Keratinocyte (primary cell): Measurements from ENCODE around the gene PLCL2. TPM values are rescaled to one million over a fixed set of nuclear protein-coding genes. Genes with fewer than 3 reads are reported as not detected.

ENCODE experiments used
- DNase-seq: peaks from one replicate; pipeline ENCODE4 v3.0.0-alpha.2; 2011; ENCODE audit warnings: low read depth, missing footprints, low spot score
- FAIRE-seq: peaks from 2 replicates; lab custom pipeline; 2011; peaks lifted over from hg19 to GRCh38; lab: Jason Lieb, UNC
- H2AFZ ChIP-seq: 2 replicates; pipeline ENCODE4 v1.6.0; 2012; ENCODE audit warnings: low read length, control low read depth, inconsistent platforms; ENCODE audit not compliant: control insufficient read depth
- H3K27ac ChIP-seq: 2 replicates; pipeline ENCODE4 v1.5.1; 2011; ENCODE audit warnings: low read length; ENCODE audit not compliant: control insufficient read depth, insufficient read depth
- H3K27me3 ChIP-seq: 3 replicates; pipeline ENCODE4 v1.6.0; 2011; ENCODE audit warnings: low read length; ENCODE audit not compliant: control insufficient read depth, insufficient read depth; ENCODE audit errors: extremely low read depth
- H3K36me3 ChIP-seq, 2 experiments: 2 replicates in 1 of 2; 3 replicates in 1 of 2; pipeline ENCODE4 v1.5.1; 2011; ENCODE audit warnings: low read length in 2 of 2, mild to moderate bottlenecking in 1 of 2; ENCODE audit not compliant: control insufficient read depth in 2 of 2, insufficient read depth in 2 of 2; ENCODE audit errors: extremely low read depth in 1 of 2
- H3K4me1 ChIP-seq: 3 replicates; pipeline ENCODE4 v1.5.1; 2011; ENCODE audit warnings: low read length; ENCODE audit not compliant: control insufficient read depth, insufficient read depth; ENCODE audit errors: extremely low read depth
- H3K4me2 ChIP-seq: 3 replicates; pipeline ENCODE4 v1.6.0; 2011; ENCODE audit warnings: low read depth, low read length; ENCODE audit not compliant: control insufficient read depth, insufficient read depth; ENCODE audit errors: extremely low read depth
- H3K4me3 ChIP-seq, 3 experiments: fragments of 200-600 bp in 1 of 3; sonication (generic) in 1 of 3; 2 replicates in 2 of 3; 3 replicates in 1 of 3; pipeline ENCODE4 v1.5.1; 2011 to 2016; ENCODE audit warnings: low read length in 3 of 3, mild to moderate bottlenecking in 3 of 3, control low read depth in 2 of 3, inconsistent platforms in 1 of 3, low read depth in 1 of 3, mixed read lengths in 1 of 3, mixed run types in 1 of 3, moderate library complexity in 1 of 3; ENCODE audit not compliant: control insufficient read depth in 2 of 3, insufficient read depth in 2 of 3; ENCODE audit errors: extremely low read depth in 1 of 3
- H3K79me2 ChIP-seq: 2 replicates; pipeline ENCODE4 v1.6.0; 2012; ENCODE audit warnings: low read length; ENCODE audit not compliant: control insufficient read depth, insufficient read depth
- H3K9ac ChIP-seq: 3 replicates; pipeline ENCODE4 v1.6.0; 2011; ENCODE audit warnings: low read length; ENCODE audit not compliant: control insufficient read depth, insufficient read depth; ENCODE audit errors: extremely low read depth
- H3K9me1 ChIP-seq: 3 replicates; pipeline ENCODE4 v1.6.0; 2011; ENCODE audit warnings: low read length; ENCODE audit not compliant: control insufficient read depth, insufficient read depth; ENCODE audit errors: extremely low read depth
- H3K9me3 ChIP-seq: 2 replicates; pipeline ENCODE4 v1.5.1; 2012; ENCODE audit warnings: low read depth, low read length; ENCODE audit not compliant: control insufficient read depth
- H4K20me1 ChIP-seq: 3 replicates; pipeline ENCODE4 v1.6.0; 2011; ENCODE audit warnings: low read length; ENCODE audit not compliant: control insufficient read depth, insufficient read depth; ENCODE audit errors: extremely low read depth
- CTCF ChIP-seq, 3 experiments: IDR thresholded peaks in 1 of 3; conservative IDR thresholded peaks in 1 of 3; optimal IDR thresholded peaks in 1 of 3; 2 replicates in 2 of 3; 3 replicates in 1 of 3; pipeline versions ENCODE3 to v1.5.1; 2011; ENCODE audit warnings: low read length in 3 of 3, mild to moderate bottlenecking in 3 of 3, moderate library complexity in 2 of 3, control low read depth in 1 of 3, inconsistent platforms in 1 of 3; ENCODE audit not compliant: insufficient read depth in 2 of 3; ENCODE audit errors: extremely low read depth in 1 of 3
- EZH2 ChIP-seq: IDR thresholded peaks from one replicate; pipeline ENCODE4 v1.6.1; 2012; ENCODE audit warnings: inconsistent platforms, mild to moderate bottlenecking, low read length, moderate library complexity
- dilution Hi-C: fragments of 300-500 bp; cut with MboI; formaldehyde crosslinking; loops from one replicate; pipeline ENCODE4 v1.7.0; 2020; ENCODE audit warnings: low sequenced_read_pairs; ENCODE audit not compliant: extremely low pct_ligation_motif_present
- polyA plus RNA-seq, 5 experiments: library from polyadenylated mRNA; depleted of rRNA in 3 of 5; stranded (reverse) in 3 of 5; stranded (forward) in 1 of 5; unstranded in 1 of 5; fragments of >200 nt; gene quantifications; 1 replicate in 1 of 5; 2 replicates in 3 of 5; 3 replicates in 1 of 5; pipeline versions ENCODE4 v1.2.1 to v1.2.3, GENCODE V29; 2011 to 2012; ENCODE audit warnings: missing spikeins in 2 of 5, low read depth in 1 of 5, low replicate concordance in 1 of 5

The PLCL2 gene
- polyA plus RNA-seq, 1 donor (not counting 4 experiments of a cell fraction or from before 2014, with no cell fraction given): 0.20 TPM

- Histone ChIP-seq H3K9ac (no peak overlapping the region), H3K9me1 (no peaks in the 10 kb centered on the region), H3K79me2 (no peaks in the 10 kb centered on the region), H2AFZ (no peak overlapping the region), H3K4me3 (no peak overlapping the region), H3K4me1 (no peaks in the 10 kb centered on the region), H3K9me3 (no peaks in the 10 kb centered on the region), H3K36me3 (no peaks in the 10 kb centered on the region), H3K4me2 (no peak overlapping the region), H3K27ac (no peak overlapping the region), H3K27me3 (no peaks in the 10 kb centered on the region), H4K20me1 (no peaks in the 10 kb centered on the region)
- no peak for FAIRE-seq
- no peak for TF ChIP-seq CTCF (optimal IDR thresholded peaks at IDR 0.05 in 1 of 3, IDR thresholded peaks at IDR 0.05 in 1 of 3, conservative IDR thresholded peaks at IDR 0.05 in 1 of 3; ENCODE audit: extremely low read depth in 1 of 3, insufficient read depth in 2 of 3, low read length in 3 of 3)
- TF ChIP-seq EZH2: no peak
- dilution Hi-C loops: no loop called here
- DNase-seq: no peak
These were observed 161.9 kb downstream of the PLCL2 start for GRCh38 chr3:17046623-17047022.

GRCh38 chr3:17047162-17047561, 162.4 kb downstream of the PLCL2 start:
- Histone ChIP-seq H3K79me2 (no peaks in the 10 kb centered on the region), H3K27ac (no peak overlapping the region), H3K9me3 (no peaks in the 10 kb centered on the region), H3K4me2 (no peak overlapping the region), H3K9ac (no peak overlapping the region), H3K4me3 (no peak overlapping the region), H2AFZ (no peak overlapping the region), H3K27me3 (no peaks in the 10 kb centered on the region), H3K36me3 (no peaks in the 10 kb centered on the region), H3K4me1 (no peaks in the 10 kb centered on the region), H3K9me1 (no peaks in the 10 kb centered on the region), H4K20me1 (no peaks in the 10 kb centered on the region)
- DNase-seq (no peak), FAIRE-seq (no peak)
- TF ChIP-seq EZH2: no peak
- TF ChIP-seq CTCF (optimal IDR thresholded peaks at IDR 0.05 in 1 of 3, IDR thresholded peaks at IDR 0.05 in 1 of 3, conservative IDR thresholded peaks at IDR 0.05 in 1 of 3; ENCODE audit: extremely low read depth in 1 of 3, insufficient read depth in 2 of 3, low read length in 3 of 3): no peak
- dilution Hi-C loops: no loop called here
